HG02571 (cell line): ENCODE data around the gene RXRA.

Experiments
- ATAC-seq: cut with Tn5 transposase; IDR thresholded peaks from one replicate; pipeline ENCODE4 v1.9.1; 2021; ENCODE audit warnings: mild to moderate bottlenecking, moderate library complexity; ENCODE audit not compliant: unreplicated experiment

RXRA gene

DNA sequence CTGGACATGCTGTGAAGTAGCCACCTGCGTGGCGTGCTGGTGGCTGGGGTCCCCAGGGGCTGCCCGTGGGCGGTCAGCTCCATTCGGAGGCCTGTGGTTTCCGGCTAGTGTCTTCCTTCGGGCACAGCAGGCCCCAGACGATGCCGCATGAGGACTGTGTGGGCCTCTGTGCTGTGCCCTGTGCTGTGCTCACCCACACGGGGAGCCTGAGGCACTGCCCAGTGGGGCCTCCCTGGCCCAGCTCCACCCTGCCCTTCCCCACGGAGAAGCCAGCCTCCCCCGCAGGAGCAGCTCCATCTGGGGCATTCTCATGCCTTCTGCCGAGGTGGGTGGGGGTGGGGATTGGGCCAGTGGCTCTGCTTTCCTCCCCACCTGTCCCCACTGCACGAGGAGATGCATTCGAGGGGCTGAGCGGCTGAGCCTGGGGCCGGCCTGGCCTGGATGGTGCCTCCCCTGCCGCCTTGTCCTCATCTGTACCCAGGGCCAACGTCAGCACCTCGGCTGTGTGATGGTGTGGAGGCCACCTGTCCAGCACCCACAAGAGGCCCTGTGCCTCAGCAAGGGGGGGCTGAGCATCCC, 24.2 kb downstream of the RXRA start:
- no peak for ATAC-seq

DNA sequence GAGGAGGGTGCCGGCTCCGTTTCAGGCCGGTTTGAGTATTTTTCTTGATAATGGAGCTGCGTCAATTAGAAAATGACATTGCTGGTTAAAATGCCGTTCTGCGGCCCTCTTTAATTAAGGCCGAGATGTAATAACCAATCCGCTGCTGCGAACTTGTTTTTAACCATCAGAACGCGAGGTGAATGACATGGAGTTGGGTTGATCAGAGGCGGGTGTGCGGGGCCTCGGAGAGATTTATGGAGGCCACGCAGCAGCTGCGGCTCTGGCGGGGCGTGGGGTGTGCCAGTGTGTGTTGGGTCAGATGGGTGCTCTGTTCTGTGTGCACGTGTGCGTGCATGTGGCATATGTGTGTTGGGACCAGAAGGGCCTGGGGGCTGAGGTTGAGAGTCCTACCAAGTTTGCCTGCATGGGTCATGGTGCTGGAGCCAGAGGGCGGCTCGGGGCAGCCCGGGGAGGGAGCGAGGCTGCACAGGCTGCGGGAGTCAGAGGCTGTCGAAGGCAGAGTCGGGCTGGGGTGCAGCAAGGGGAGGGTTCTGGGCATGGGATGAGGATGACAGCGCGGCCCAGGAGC, 25.4 kb downstream of the RXRA start:
- no peak for ATAC-seq

DNA sequence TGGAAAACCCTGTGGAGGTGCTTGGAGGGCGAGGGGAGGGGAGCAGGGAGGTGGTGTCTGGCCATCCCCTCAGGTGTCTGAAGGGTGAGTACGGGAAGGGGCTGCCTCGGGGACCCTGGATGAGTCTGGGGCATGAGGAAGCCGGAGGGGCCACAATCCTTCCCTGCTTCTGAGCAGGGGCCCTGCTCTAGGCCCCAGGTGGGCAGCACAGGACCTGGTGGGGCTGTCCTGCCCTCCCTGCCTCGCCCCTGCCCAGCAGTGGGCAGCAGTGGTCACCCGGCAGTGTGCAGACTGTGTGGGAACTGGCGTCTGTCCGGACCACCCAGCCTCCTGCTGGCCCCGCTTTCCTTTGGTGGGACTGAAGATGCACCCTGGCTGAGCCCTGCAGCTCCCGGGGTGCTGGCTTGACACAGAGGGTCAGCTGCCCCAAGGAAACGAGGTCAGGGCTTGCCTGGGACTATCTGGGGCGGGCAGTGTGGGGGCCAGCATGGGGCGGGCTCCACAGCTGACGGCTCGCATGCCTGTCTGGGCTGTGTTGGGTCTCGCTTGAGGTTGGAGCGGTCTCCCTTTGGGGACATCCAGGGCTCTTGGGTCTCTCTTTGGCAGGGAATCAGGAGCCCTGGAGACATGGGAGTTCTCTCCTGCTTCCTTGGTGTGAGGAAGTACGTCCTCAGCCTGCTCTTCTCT, 26.1 kb downstream of the RXRA start:
- no peak for ATAC-seq

DNA sequence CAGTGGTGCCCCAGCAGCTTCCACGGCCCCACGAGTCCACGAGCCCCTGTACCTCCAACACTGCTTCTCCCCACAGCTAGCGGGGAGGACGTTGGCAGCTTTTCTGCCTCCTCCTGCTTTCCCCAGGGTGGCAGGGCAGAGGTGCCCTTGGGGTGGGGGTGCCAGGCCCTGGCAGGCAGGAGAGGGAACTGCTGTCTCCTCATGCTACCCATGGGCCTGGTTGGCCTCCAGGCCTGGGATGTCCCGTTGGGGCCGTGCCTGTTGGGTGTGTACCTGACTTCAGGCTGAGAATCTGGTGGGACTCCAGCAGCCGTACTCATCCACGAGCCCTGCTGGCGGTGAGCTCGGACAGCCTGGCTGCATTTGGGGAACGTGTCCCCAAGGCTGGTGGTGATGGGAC, 27.3 kb downstream of the RXRA start:
- no peak for ATAC-seq

DNA sequence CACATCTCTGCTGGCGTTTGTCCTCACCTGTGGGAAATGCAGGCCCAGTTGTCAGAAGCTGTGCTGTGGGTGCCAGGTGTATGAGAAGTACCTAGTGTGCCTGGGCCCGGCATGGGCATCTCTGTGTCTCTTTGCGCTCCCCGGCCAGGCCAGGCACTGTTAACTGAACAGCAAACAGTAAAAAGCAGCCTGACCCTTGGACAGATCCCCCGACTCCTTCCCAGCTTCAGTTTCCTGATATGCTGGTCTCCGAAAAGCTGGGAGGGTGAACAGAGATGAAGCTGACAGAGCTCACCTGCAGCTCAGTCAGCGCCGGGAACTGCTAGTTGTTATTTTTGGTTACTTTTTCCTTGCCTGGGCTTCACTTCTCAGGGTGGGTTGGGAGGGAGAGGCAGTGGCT, 28.9 kb downstream of the RXRA start:
- no peak for ATAC-seq

DNA sequence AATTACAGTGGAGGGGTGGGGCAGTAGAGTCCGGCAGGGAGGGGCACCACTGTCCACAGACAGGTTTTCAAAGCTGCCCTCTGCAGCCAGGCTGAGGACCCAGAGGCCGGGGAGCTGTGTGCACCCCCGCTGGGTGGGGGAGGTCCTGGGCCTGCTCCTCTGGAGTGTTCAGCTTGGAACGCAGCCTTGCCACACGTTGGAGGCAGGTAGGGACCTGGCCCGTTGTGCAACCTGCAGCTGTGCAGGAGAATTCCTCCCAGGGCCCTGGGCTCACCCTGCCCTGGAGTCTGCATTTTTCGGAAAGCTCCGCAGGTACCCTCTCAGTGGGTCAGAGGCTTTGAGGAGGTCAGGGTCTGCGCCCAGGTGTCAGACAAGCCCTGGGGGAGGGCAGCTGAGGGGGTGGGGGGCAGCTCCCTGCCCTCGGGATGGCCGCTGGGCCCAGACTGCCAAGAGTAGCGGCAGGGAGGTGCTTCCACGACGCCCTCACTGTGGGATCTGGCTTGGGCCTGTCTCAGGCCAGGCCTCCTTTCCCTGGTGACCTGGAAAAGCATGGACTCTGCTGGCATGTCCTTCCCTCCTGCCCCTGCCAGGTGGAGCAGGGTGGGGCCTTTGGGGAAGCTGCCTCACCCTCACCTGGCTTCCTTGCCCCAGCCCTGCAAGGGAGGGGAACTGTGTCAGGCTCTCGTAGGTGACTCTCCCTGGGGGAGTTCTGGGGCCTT, 29.5 kb downstream of the RXRA start:
- ATAC-seq: no peak

DNA sequence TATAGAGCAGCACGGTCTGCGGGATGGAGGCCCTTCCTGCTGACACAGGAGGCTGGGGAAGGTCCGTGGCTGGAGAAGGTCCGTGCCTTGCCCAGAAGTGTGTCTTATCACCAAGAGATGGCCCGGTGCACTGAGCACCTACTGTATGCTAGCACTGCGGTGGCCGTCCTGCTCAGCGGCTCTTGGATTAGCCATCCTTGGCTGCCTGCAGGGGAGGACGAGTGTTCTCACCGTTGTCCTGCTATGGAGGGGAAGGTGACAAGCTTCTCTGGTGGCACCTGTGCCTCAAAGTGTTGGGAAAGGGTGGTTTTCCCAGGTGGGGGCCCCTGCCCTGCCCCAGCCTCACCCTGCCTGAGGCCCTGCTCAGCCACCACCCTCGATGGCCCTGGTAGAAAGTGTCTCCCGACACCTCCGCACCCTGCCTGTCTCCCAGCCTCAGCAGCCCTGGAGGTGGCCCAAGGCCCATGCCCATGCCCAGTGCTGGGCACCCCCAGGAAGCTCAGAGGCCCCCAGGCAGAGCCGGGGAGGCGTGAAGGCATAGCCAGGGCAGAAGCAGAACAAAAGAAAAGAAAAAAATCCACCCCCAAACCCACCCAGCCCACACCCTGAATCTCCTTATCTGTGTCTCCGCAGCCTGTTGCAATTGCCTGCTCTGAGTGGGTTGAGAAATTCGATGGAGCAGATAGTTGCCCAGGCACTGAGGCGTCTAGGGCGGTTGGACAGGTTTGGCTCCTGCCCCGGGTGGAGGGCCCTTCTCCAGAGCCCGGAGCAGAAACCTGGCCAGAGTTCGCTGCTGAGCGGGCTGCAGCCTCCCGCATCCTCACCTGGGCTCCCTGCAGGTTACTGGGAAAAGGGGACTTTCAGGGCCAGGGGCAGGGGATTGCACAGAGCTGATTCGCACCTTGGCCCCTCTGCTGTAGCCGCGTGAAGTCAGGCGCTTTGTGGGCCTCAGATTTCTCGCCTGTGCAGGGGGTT, 30.5 kb downstream of the RXRA start:
- no peak for ATAC-seq

DNA sequence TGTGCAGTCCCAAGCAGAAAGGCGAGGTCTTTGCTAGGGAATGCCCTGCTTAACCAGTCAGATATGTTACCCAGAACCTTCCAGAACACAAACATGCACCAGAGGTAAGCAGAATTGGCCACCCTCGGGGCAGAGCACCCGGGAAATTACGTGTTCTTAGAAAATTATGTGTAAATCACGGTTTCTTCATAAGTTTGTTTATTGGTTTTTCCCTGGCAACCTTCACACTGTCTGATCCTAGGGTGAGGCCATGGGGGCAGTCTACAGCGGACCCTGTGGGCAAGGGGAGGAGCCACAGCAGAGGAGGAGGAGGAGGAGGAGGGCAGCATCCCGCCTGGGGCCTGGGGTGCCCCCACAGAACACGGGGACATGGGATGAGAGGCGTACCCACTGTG, 31.4 kb downstream of the RXRA start:
- ATAC-seq: no peak

DNA sequence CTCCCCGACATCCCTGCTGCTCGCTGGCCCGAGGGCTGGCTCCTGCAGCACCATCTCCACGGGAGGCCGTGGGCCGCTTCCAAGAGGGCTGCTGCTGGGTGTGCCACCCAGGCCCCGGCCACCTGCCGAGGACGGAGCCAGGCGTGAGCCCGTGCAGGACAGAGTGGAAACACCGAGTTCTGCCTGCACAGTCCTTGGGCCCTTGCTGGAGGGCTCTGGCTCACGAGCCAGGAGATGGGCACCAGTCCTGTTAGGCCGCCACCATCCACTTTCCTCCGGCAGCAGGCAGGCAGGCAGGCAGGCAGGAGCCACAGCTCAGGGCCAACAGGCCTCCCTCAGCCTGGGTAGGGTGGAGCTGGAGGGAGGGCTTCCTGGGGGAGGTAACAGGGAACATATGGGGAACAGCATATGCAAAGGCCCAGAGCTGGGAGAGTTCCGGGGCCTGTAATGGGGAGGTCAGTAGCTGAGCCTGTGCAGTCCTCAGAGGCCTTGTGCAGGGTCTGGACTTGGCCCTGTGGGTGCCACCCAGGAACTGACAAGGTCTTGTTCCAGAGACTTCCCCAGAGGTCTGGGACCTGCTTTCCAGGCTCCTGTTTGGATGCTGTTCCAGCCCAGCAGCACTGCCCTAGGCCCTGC, 31.9 kb downstream of the RXRA start:
- ATAC-seq: no peak

DNA sequence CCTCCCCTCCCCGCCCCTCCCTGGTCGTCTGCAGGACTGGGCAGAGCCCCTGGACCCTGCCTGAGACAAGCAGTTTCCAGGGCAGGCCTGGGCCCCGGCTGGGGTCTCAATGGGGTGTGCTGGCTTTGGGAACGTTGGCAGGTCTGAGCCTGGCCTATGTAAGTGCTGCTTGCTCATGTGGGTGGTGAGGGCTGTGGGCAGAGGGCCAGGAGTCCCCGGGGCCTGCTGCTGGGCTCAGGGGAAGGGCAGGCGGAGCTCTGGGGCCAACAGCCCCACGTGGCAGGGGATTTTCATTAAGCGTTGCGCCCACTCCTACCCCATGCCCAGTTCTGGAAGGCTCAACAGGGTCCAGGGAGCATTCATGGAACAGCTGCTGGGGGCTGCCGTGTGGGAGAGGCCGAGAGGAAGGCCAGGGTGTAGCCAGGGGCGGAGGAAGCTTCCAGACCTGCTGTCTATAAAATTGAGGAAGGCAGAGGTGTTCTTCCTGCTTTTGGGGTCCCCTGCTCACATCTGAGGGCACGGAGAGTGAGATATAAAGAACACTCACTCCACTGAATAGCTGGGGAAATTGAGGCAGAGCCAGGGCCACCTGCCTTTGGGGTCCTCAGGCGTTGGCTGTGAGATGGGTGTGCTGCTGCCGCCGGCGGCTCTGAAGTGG, 32.5 kb downstream of the RXRA start:
- no peak for ATAC-seq

DNA sequence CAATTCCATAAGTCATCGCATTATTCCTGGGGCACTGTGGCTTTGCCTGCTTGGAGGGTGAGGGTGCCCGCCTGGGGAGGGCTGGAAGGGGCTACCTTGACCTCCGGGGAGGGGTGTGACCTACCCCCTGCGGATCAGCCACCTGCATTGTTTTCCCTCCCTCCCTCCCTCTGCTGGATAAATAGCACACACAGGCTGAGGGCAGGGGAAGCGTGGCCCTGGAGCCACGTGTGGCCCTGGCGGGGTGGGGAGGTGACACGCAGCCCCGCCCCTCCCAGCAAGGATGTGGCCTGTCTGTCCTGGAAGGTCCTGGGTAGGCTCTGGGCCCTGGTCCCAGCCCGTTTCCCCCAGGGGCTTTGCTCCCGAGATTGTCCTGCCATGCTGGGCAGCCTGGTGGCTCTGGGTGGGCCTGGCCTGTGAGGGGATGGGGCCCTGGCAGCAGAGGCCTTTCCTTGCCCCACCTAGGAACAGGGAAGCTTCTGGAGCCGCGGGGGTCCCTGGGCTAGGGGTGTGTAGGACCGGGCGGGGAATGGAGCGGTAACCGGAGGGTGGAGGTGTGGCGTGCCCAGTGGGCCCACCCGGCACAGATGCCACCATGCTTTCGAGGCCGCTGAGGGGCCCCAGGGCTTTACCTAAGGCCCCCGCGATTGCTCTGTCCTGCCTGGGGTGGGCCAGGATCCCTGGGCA, 33.4 kb downstream of the RXRA start:
- no peak for ATAC-seq

DNA sequence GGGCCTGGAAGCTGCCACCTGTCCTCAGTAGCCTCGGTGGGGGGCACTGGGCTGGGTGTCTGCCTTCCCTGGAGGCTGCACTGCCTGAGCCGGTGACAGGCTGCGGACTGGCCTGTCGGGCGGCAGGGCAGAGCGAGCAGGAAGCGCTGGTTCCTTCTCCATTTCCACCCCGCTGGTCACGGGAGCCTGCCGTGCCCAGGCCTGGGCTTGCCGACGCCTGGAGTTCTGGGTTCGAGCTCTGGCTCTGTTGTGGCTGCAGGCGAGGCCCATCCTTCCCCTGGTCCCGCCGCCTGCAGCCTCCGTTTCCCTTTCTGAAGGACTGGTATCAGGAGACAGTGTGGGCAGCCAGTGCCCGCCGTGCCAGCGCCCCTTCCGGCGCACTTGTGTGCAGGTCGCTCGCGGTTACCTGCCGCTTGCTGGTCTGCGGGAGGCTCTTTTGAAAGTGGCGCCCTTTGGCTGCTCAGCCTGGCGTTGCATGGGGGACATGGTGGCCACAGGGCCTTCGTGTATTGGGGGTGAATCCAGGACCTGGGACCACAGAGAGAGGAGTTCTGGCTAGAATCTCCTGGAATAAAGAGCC, 34.0 kb downstream of the RXRA start:
- no peak for ATAC-seq

DNA sequence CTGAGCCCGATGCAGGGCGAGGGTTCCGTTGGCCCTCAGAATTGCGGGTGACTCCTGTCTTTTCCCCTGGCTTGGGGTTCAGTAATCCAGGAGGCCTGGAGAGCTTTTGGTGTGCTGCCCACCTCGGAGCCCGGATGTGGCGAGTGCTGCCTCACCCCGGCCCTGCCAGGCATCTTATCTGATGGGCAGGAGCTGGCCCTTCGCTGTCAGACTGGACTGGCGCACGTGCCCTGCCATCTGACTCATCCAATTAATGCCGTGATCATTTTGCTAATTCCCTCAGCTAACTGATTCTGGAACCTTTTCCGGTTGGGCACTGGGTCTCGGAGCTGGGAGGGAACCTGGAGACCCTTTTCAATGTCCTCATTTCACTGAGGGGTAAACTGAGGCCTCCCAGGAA, 34.6 kb downstream of the RXRA start:
- no peak for ATAC-seq

DNA sequence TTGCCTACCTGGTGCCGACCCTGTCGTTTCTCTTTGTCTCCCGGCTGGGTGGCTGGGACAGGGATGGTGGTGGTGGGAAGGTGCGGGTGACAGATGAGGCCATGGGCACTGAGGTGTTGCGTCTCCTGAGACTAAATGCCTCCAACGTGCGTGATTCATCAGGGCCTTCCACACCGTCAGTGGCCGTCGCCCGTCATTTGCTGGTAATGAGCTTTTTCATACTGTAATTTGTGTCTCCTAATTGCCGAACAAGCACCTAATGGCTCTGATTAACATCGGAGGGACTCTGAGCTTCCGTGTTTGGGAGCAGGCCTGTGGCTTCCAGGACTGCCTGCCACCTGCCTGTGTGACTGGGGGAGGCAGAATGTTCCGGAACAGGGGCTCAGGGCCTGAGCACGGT, 35.2 kb downstream of the RXRA start:
- ATAC-seq: no peak

DNA sequence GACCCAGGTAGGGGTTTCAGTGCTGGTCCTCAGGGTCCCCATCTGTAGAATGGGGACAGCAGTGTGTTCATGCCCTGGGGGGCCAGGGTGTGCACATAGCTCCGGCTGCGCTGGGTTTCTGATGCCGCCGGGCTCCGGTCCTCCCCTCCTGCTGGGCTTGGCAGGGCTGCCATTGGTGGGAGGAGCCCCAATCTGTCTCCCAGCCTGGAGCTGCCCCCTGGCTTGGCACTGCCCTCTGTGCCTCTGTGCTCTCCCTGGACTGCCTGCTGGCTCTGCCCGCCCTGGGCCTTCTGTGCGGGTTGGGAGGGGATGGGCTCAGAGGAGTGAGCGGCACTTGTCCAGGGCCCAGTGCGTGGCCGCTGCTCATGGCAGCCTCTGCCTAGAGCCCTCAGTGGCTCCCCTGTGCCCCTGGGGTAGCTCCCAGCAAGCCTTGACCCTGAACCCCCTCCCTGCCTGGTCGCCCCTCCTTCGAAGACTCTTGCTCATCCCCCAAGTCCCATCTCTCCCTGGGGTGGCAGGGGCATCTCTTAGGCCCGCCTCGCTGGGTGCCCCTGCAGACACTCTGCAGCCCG, 35.7 kb downstream of the RXRA start:
- no peak for ATAC-seq

DNA sequence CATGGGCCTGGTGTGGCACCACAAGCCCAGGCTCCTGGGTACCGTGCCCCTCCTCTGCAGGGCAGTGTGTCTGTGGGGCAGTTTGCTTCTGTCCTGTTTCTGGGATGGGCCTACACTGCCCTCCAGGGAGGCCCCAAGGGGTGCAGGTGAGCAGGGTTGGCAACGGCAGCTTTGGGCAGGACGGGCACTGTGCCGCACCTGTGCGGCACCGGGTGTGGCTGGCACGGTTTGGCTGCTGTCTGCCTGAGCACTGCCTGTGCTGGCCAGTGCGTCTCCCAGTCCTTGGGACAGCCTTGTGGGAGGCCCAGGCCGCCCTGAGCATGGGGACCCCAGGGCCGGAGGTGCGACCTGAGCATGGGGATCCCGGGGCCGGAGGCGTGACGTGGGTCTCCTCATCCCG, 37.2 kb downstream of the RXRA start:
- ATAC-seq: no peak

DNA sequence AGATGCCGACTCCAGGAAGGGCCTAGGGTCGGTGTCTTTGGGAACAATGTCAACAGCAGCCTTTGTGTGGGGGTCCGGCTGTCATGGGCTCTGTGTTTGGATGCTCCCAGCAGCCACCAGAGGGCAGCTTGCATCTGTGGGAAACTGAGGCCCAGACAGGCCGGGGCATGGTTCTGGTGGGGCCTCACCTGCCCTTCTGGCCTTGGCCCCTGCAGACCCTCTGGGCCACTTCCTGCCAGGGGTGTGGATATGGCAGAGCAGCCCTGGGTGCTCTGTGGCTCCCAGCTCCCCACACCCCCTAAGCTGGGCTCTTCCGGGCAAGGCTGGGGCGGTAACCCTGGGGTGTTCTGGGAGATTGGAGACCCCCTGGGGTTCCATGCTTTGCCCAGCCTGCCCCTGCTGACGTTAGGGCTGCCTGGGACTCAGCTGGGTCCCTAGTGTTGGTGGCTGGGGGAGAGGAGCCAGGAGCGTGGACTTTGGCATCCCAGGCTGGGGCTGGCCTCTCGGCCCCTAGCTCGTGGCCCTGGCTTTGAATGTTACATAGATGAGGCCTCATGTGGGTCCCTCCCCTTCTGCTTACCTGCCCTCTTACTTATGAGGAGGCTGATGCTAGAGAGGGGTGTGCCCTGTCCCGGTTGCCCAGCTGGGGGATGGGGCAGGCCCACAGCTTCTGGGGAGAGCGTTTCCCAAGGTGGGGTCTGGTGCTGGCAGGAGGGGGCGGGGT, 38.3 kb downstream of the RXRA start:
- no peak for ATAC-seq

DNA sequence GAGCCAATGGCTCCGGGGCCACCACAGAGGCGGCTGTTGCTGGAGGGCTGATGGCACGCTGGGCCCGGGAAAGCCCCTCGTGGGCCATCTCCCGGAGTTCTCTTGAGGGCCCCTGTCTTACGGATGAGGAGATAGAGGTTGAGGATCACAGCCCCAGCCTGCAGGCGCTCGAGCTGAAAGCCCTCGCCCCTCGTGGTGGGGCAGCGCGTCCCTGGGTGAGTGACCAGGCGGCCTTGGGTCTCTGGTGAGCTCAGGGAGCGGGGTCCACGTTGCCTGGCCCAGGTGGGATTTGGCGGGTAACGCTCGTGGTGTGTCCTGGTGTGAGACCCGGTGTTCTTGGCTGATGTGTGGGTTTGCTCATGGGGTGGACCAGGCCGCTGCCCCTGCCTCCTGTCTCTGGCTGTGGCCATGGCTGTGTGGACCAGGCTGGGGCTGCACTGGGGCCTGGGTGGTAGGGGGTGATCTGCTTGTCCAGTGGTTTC, 38.9 kb downstream of the RXRA start:
- ATAC-seq: no peak
